ENCODE data around the gene DNAI1.

The DNAI1 gene

DNA sequence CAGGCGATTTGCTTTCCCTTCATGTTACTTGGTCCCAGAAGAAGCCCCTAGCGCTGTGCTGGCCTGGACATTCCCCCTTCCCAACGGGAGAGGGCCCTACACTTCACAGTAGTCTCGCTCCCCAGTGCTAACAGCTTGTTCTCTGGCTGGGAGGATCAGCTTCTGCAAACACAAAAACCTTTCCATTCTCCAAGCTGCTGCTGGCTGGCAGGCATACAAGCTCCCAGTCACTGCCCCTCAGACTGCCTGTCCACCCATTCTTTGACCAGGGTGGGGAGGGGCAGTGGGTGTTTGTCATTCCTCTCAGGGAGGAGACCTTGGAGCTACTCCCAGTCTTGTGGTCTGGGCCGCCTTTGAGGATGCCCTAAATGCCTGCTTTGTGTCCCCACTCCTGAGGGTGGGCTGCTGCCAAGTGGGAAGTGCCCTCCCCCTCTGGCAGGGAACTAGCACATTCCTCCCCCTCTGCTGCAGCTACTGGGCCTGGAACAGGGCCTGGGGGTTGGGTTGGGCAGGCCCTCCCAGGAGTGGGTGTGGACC lies 43.4 kb downstream of the DNAI1 start:
- H4K20me1 ChIP-seq (ENCODE audit: insufficient read depth) = no peaks in the 10 kb centered on the region
- TF ChIP-seq, protein P1, sequence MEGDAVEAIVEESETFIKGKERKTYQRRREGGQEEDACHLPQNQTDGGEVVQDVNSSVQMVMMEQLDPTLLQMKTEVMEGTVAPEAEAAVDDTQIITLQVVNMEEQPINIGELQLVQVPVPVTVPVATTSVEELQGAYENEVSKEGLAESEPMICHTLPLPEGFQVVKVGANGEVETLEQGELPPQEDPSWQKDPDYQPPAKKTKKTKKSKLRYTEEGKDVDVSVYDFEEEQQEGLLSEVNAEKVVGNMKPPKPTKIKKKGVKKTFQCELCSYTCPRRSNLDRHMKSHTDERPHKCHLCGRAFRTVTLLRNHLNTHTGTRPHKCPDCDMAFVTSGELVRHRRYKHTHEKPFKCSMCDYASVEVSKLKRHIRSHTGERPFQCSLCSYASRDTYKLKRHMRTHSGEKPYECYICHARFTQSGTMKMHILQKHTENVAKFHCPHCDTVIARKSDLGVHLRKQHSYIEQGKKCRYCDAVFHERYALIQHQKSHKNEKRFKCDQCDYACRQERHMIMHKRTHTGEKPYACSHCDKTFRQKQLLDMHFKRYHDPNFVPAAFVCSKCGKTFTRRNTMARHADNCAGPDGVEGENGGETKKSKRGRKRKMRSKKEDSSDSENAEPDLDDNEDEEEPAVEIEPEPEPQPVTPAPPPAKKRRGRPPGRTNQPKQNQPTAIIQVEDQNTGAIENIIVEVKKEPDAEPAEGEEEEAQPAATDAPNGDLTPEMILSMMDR (conservative IDR thresholded peaks at IDR 0.05; ENCODE audit: low read depth, low read length) = no peak
- H3K4me1 ChIP-seq (ENCODE audit: low read depth, poor library complexity, severe bottlenecking) = no peaks in the 10 kb centered on the region
- H3K79me2 ChIP-seq (ENCODE audit: insufficient read depth, low read depth) = no peaks in the 10 kb centered on the region
- no peak overlapping the region for H2AFZ ChIP-seq (ENCODE audit: low read depth)
- H3K27me3 ChIP-seq (ENCODE audit: insufficient read depth, low read depth) = peaks cover 5% of the 10 kb centered on the region; the same call in 1 of the 2 replicates
- no peak overlapping the region for H3K4me2 ChIP-seq
- no peak overlapping the region for H3K9ac ChIP-seq
- no peak overlapping the region for H3K4me3 ChIP-seq (IDR thresholded peaks at IDR 0.05; ENCODE audit: insufficient read depth, low read depth, low read length)
- H3K27ac ChIP-seq = no peak overlapping the region
- H3K36me3 ChIP-seq (ENCODE audit: insufficient read depth) = no peaks in the 10 kb centered on the region

DNA sequence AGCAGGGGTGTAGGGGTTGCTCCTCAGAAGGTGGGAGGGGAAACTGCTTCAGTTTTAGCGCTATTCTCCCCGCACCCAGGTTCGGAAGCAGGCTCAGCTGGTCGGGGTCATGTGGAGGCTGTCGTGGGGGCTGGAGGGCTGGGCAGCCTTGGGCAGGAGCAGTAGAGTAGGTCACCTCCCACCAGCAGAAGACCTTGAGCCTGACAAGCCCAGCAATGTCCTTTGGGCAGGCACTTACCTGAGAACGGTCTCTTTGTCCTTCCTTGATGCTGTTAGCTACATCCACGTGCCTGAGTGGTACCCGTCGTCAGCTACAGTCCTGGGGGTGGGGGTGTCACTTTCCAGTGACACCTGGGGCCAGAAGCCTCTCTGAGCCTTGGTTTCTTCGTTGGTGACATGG lies 43.9 kb downstream of the DNAI1 start:
- no peaks in the 10 kb centered on the region for H3K4me1 ChIP-seq (ENCODE audit: low read depth, poor library complexity, severe bottlenecking)
- H3K9ac ChIP-seq = no peak overlapping the region
- H3K36me3 ChIP-seq (ENCODE audit: insufficient read depth) = no peaks in the 10 kb centered on the region
- peaks cover 5% of the 10 kb centered on the region; the same call in 1 of the 2 replicates for H3K27me3 ChIP-seq (ENCODE audit: insufficient read depth, low read depth)
- no peak overlapping the region for H3K4me3 ChIP-seq (IDR thresholded peaks at IDR 0.05; ENCODE audit: insufficient read depth, low read depth, low read length)
- H4K20me1 ChIP-seq (ENCODE audit: insufficient read depth) = no peaks in the 10 kb centered on the region
- TF ChIP-seq, protein P1 (conservative IDR thresholded peaks at IDR 0.05; ENCODE audit: low read depth, low read length) = no peak
- H3K79me2 ChIP-seq (ENCODE audit: insufficient read depth, low read depth) = no peaks in the 10 kb centered on the region
- H3K27ac ChIP-seq = no peak overlapping the region
- H2AFZ ChIP-seq (ENCODE audit: low read depth) = no peak overlapping the region
- no peak overlapping the region for H3K4me2 ChIP-seq

DNA sequence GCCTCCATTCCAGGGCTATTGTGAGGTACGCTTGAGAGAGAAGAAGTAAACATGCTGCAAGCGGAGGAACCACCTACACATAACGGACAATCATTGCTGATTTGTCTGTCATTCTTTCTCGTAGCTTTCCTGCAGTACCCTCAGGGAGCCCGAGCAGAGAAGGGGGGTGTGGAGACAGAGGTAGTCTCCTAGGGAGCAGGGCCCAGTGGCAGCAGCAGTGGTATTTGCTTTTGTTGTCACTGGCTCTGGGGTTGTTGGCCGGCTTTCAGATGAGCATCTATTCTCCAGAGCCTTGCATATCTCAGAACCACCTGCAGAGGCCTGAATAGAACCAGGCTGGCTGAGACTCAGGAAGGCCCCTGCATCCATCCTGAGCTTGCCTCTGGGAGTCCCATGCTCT lies 44.3 kb downstream of the DNAI1 start:
- H3K4me2 ChIP-seq = no peak overlapping the region
- H3K9ac ChIP-seq = no peak overlapping the region
- H3K4me3 ChIP-seq (IDR thresholded peaks at IDR 0.05; ENCODE audit: insufficient read depth, low read depth, low read length) = no peak overlapping the region

DNA sequence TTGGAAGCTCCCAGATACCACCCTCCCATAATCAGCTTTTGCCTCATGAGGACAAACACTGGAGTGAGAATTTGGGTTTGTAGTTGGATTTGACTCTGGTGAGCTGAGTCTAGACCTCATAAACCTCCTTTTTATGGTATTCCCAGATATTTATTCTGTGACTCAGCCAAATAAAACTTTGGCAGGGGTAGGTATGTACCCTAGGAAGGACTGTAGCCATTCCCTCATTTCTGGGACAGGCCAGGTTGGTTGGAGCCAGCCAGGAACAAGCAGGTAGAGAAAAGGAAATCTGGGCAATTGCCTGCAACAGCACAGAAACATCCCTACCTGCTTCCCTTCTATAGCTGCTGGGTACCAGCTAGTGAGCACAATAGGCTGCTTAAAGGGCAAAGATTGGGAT lies 44.8 kb downstream of the DNAI1 start:
- Histone ChIP-seq H3K27me3 (ENCODE audit: insufficient read depth, low read depth) (peaks cover 3% of the 10 kb centered on the region; the same call in 1 of the 2 replicates), H3K4me3 (IDR thresholded peaks at IDR 0.05; ENCODE audit: insufficient read depth, low read depth, low read length) (no peak overlapping the region), H3K4me2 (no peak overlapping the region), H3K27ac (no peak overlapping the region), H4K20me1 (ENCODE audit: insufficient read depth) (no peaks in the 10 kb centered on the region), H3K4me1 (ENCODE audit: low read depth, poor library complexity, severe bottlenecking) (no peaks in the 10 kb centered on the region), H3K79me2 (ENCODE audit: insufficient read depth, low read depth) (no peaks in the 10 kb centered on the region), H2AFZ (ENCODE audit: low read depth) (no peak overlapping the region), H3K9ac (no peak overlapping the region), H3K36me3 (ENCODE audit: insufficient read depth) (no peaks in the 10 kb centered on the region)
- TF ChIP-seq, protein P1 (conservative IDR thresholded peaks at IDR 0.05; ENCODE audit: low read depth, low read length) = no peak

More for the DNA sequence above, 44.3 kb downstream of the DNAI1 start:
- Histone ChIP-seq H4K20me1 (ENCODE audit: insufficient read depth) (no peaks in the 10 kb centered on the region), H3K79me2 (ENCODE audit: insufficient read depth, low read depth) (no peaks in the 10 kb centered on the region), H3K27me3 (ENCODE audit: insufficient read depth, low read depth) (peaks cover 5% of the 10 kb centered on the region; the same call in 1 of the 2 replicates), H2AFZ (ENCODE audit: low read depth) (no peak overlapping the region), H3K36me3 (ENCODE audit: insufficient read depth) (no peaks in the 10 kb centered on the region), H3K27ac (no peak overlapping the region), H3K4me1 (ENCODE audit: low read depth, poor library complexity, severe bottlenecking) (no peaks in the 10 kb centered on the region)
- TF ChIP-seq, protein P1 (conservative IDR thresholded peaks at IDR 0.05; ENCODE audit: low read depth, low read length) = no peak
